Activated T-helper 1 cell treated with anti-CD3 and anti-CD28 coated beads, Interleukin-2, amount 50 U/mL, for 16 hours (primary cell): ENCODE data around the gene SORBS2.
"Not testable (repeated sequence)": the region's sequence is repeated elsewhere in the genome, so short reads cannot be mapped to it uniquely, and the experiment has no call there.

Experiments used
- DNase-seq, 2 donors: peaks; one replicate each; pipeline ENCODE4 v3.0.0-alpha.2; 2020; ENCODE audit warnings: low read depth in 1 of 2, low spot score in 1 of 2

SORBS2 gene

GRCh38 chr4:185566425-185566824, 245.6 kb downstream of the SORBS2 start:
- DNase-seq, result no peak

- DNase-seq, result no peak
Observed at GRCh38 chr4:185565696-185566095, 246.3 kb downstream of the SORBS2 start.

- DNase-seq, result no peak
Observed at GRCh38 chr4:185564349-185564748, 247.6 kb downstream of the SORBS2 start.

GRCh38 chr4:185562531-185562930, 249.5 kb downstream of the SORBS2 start:
- no peak for DNase-seq

- DNase-seq, result no peak
Observed at GRCh38 chr4:185560316-185560715, 251.7 kb downstream of the SORBS2 start.

GRCh38 chr4:185559915-185560281, 252.1 kb downstream of the SORBS2 start:
- DNase-seq, result no peak

- DNase-seq, result not testable (repeated sequence)
Observed at GRCh38 chr4:185559251-185559914, 252.6 kb downstream of the SORBS2 start.

- DNase-seq, result no peak
Observed at GRCh38 chr4:185554365-185555126, 257.4 kb downstream of the SORBS2 start.

GRCh38 chr4:185552254-185552653, 259.7 kb downstream of the SORBS2 start:
- no peak for DNase-seq

- DNase-seq, result no peak
Observed at GRCh38 chr4:185550933-185551332, 261.1 kb downstream of the SORBS2 start.

- no peak for DNase-seq
Observed at GRCh38 chr4:185549095-185549639, 262.8 kb downstream of the SORBS2 start.

- DNase-seq, result no peak
Observed at GRCh38 chr4:185548587-185548986, 263.4 kb downstream of the SORBS2 start.

GRCh38 chr4:185546335-185546734, 265.7 kb downstream of the SORBS2 start:
- no peak for DNase-seq

GRCh38 chr4:185542626-185543315, 269.2 kb downstream of the SORBS2 start:
- DNase-seq, result no peak

- no peak for DNase-seq
Observed at GRCh38 chr4:185541251-185541727, 270.7 kb downstream of the SORBS2 start.

- no peak for DNase-seq
Observed at GRCh38 chr4:185540487-185541120, 271.4 kb downstream of the SORBS2 start.

- no peak for DNase-seq
Observed at GRCh38 chr4:185540040-185540439, 272.0 kb downstream of the SORBS2 start.

GRCh38 chr4:185538806-185539205, 273.2 kb downstream of the SORBS2 start:
- DNase-seq, result no peak

- no peak for DNase-seq
Observed at GRCh38 chr4:185536411-185536709, 275.6 kb downstream of the SORBS2 start.

GRCh38 chr4:185535612-185536410, 276.2 kb downstream of the SORBS2 start:
- no peak for DNase-seq
